T-helper 17 cell (primary cell): ENCODE measurements around the gene CFAP74. TPM values are rescaled to one million over a fixed set of nuclear protein-coding genes. Genes with fewer than 3 reads are reported as not detected.

ENCODE experiments used
- ATAC-seq: fragments of 150-1000 bp; cut with Tn5 transposase; 2 replicates; pipeline ENCODE4 v1.10.0; 2021; ENCODE audit warnings: mild to moderate bottlenecking, moderate library complexity
- DNase-seq, 3 donors: peaks; one replicate each; pipeline versions ENCODE4 v3.0.0 to v3.0.0-alpha.2; 2020 to 2021
- H3K9me3 ChIP-seq: one replicate; pipeline ENCODE4 v1.7.0; 2013; ENCODE audit warnings: low read length, mild to moderate bottlenecking; ENCODE audit not compliant: control insufficient read depth, poor library complexity, severe bottlenecking
- H3K27ac Mint-ChIP-seq: one replicate; pipeline ENCODE4 v1.8.0; 2022; ENCODE audit warnings: mild to moderate bottlenecking, moderate library complexity, mixed read lengths
- H3K27me3 Mint-ChIP-seq: one replicate; pipeline ENCODE4 v1.8.0; 2022; ENCODE audit warnings: mixed read lengths
- H3K36me3 Mint-ChIP-seq: one replicate; pipeline ENCODE4 v1.8.0; 2022; ENCODE audit warnings: low read depth, mixed read lengths
- H3K4me1 Mint-ChIP-seq: one replicate; pipeline ENCODE4 v1.8.0; 2022; ENCODE audit warnings: mild to moderate bottlenecking, mixed read lengths
- H3K4me3 Mint-ChIP-seq: one replicate; pipeline ENCODE4 v1.8.0; 2022; ENCODE audit warnings: mild to moderate bottlenecking, moderate library complexity, mixed read lengths
- total RNA-seq, 4 donors: library from RNA in 2 of 4; stranded (reverse) in 2 of 4; gene quantifications; one replicate each; pipeline ENCODE4 v1.2.3 and lab custom pipeline; 2022 to 2026

CFAP74 gene
- total RNA-seq, 2 donors from 2014 or later, result not detected

DNA sequence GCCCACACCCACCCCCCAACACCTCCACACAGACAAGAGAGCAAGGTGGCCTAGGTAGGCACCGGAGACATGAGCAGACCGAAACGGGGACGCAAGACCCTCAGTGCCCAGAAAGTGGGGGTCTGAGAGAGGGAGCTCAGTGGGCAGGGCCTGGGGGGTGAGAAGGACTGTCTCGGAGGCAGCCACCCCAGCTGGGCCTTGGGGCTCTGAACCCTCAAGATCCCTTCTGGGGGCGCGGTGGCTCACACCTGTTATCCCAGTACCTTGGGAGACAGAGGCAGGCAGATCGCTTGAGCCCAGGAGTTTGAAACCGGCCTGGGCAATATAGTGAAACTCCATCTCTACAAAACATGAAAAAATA is 103.6 kb downstream of the CFAP74 start:
- no peaks in the 10 kb centered on the region for H3K36me3 Mint-ChIP-seq
- ATAC-seq, result no peak
- H3K4me3 Mint-ChIP-seq, result no peak overlapping the region
- H3K4me1 Mint-ChIP-seq, result peaks cover 11% of the 10 kb centered on the region
- no peaks in the 10 kb centered on the region for H3K27me3 Mint-ChIP-seq
- H3K27ac Mint-ChIP-seq, result peak overlapping the region; percentile 71
- H3K9me3 ChIP-seq, result no peaks in the 10 kb centered on the region
- DNase-seq, result no peak

DNA sequence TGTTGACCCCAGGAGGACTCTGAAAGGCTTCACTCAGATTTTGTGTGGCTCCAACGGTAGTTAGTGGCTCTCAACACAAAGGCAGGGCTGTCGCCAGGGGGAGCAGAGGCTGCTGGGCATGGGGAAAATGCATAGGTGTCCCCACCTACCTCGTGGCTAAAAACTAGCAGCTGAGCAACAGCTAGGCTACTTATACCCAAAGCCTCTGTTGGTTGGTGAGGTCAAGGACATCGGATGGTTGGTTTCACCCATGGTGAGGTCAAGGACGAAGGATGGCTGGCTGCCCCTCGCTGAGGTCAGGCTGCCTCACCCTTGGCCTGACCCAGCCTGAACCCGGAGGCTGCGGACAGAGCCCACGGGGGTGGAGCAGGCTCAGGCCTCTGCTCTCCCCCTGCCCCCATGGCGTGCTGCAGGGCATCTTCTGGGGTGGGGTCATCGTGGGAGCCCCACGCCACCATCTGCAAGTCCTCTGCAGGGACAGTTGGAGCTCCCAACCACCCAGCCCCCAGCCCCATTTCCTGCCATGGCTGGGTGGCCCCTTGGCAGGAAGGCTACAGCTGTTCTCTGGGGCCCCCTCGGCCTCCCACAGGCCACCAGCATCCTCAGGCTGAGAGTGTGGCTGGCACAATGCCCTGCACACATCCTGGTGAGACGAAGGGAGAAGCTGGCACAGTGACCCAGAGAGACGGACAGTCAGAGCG is 104.2 kb downstream of the CFAP74 start:
- H3K27me3 Mint-ChIP-seq, result no peaks in the 10 kb centered on the region
- ATAC-seq (peak; percentile 56), DNase-seq (no peak)
- peaks cover 16% of the 10 kb centered on the region for H3K4me1 Mint-ChIP-seq
- H3K27ac Mint-ChIP-seq, result peak overlapping the region; percentile 71
- no peaks in the 10 kb centered on the region for H3K36me3 Mint-ChIP-seq
- no peaks in the 10 kb centered on the region for H3K9me3 ChIP-seq
- H3K4me3 Mint-ChIP-seq, result no peak overlapping the region

DNA sequence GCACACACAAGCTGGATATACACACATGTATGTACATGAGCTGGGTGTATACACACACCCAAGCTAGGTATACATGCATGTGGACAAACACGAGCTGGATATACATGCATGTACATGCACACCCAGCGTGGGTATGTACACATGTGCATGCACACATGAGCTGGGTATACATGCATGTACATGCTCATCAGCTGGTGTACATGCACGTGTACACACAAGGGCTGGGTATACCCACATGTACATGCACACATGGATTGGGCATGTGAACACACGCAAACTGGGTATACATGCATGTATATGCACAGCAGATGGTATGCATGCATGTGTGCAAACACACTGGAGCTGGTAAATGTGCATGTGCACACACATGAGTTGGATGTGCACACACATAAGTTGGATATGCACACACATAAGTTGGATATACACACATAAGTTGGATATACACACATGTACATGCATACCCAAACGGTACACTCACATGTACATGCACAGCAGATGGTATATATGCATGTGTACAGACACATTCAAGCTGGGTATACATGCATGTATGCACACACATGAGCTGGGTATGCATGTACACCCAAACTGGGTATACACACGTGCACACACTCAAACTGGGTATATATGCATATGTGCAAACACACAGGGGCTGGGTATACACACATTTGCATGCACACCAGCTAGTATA is 105.2 kb downstream of the CFAP74 start:
- H3K36me3 Mint-ChIP-seq, result no peaks in the 10 kb centered on the region
- peaks cover 19% of the 10 kb centered on the region for H3K4me1 Mint-ChIP-seq
- H3K4me3 Mint-ChIP-seq, result no peak overlapping the region
- ATAC-seq (no peak), DNase-seq (no peak)
- no peaks in the 10 kb centered on the region for H3K27me3 Mint-ChIP-seq
- H3K9me3 ChIP-seq, result no peaks in the 10 kb centered on the region
- H3K27ac Mint-ChIP-seq, result no peak overlapping the region

DNA sequence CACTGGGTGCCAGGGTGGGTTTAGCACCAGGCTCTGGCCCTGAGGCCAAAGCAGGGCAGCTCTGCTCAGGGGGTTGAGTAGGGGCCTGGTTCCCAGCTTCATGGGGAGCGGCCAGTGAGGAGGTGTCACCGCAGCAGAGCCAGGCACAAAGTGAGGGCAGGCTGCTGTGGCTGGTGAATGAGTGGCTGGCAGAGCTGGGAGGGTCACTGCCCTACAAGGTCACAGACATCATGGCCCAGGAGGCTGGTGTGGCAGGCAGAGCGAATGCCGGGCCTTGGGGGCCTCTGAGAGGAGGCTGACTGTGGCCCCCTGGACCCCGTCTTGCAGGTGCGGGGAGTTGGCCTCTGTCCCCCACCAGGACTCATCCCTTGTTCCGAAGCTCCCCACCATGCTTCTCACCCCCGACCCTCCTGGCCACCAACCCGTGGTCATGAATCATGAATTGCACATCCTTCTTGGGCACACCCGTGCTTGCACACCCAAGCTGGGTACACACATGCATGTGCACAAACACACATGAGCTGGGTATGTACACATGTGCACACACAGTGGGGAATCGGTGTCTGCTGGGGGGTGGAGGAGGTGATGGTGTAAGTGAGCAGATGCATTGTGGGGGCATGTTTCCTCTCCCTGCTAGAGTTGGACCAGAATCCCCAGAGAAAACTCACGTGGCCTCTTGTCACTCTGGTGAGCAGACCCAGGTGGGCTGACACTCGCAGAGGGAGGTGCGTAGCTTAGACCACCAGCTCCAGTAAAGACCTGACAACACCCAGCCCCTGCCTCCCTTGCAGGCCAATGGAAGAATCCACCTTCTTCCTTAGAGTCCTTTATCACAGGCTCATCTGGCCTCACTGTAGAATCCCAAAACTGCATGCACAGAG is 107.9 kb downstream of the CFAP74 start:
- no peaks in the 10 kb centered on the region for H3K9me3 ChIP-seq
- peak overlapping the region; percentile 88 for H3K4me3 Mint-ChIP-seq
- H3K27ac Mint-ChIP-seq, result peak overlapping the region; percentile 89
- no peak for ATAC-seq
- no peak for DNase-seq
- no peaks in the 10 kb centered on the region for H3K27me3 Mint-ChIP-seq
- peaks cover 4% of the 10 kb centered on the region for H3K36me3 Mint-ChIP-seq
- peaks cover 31% of the 10 kb centered on the region for H3K4me1 Mint-ChIP-seq

DNA sequence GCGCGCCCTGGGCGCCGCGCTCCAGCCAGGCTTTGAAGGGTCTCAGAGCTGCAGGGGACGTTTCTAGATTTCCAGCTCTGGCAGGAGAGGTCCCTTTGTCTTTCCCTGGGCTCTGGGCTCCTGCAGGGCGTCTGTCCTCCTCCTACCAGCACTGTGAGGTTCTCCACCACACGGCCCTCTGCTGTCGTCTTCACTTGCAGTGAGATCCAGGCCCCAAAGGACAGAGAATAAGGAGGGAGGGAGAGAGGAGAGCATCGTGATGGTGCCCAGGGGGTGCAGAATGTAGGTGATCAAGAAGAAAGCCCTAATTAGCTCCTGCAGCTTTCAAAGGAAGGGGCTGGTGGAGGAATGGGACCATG is 108.5 kb downstream of the CFAP74 start:
- Mint-ChIP-seq H3K36me3 (peaks cover 4% of the 10 kb centered on the region), H3K4me3 (peak overlapping the region; percentile 88), H3K27me3 (no peaks in the 10 kb centered on the region), H3K4me1 (peaks cover 31% of the 10 kb centered on the region), H3K27ac (peak overlapping the region; percentile 89)
- DNase-seq, result no peak
- no peaks in the 10 kb centered on the region for H3K9me3 ChIP-seq
- ATAC-seq, result no peak

DNA sequence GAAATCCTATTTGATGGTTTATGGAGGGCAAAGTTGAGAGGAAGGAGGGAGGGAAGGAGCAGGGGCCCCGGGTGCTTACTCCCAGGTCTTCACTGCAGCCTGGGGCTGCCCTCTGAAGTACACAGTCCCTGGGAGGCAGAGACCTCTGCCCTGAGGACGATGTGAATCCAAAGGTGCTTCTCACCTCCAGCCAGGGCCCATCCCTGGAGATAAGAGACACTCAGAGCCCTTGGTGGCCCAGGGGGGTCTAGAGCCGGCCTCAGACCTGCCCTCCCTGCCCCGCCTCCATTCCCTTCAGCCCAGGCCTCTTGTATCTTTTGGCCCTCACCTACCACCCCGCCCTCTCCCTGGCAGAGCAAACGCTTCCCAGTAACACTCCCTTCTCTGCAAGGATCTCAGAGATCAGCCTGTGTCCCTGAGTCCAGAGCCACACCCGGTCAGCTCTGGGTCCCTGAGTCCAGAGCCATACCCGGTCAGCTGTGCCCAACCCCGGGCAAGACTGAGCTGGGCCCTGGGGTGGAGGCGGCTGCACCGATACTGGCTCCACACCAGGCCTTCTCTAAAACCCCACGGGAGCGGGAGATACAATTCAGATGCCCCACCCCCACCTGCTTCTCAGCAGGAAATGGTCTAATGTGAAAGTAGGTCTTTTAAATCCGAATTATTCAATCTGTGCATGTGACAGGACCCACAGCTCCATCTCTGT is 109.1 kb downstream of the CFAP74 start:
- Mint-ChIP-seq H3K36me3 (peaks cover 4% of the 10 kb centered on the region), H3K4me3 (peak overlapping the region; percentile 88), H3K4me1 (peaks cover 31% of the 10 kb centered on the region), H3K27ac (peak overlapping the region; percentile 89), H3K27me3 (no peaks in the 10 kb centered on the region)
- H3K9me3 ChIP-seq, result no peaks in the 10 kb centered on the region
- no peak for ATAC-seq
- no peak for DNase-seq

DNA sequence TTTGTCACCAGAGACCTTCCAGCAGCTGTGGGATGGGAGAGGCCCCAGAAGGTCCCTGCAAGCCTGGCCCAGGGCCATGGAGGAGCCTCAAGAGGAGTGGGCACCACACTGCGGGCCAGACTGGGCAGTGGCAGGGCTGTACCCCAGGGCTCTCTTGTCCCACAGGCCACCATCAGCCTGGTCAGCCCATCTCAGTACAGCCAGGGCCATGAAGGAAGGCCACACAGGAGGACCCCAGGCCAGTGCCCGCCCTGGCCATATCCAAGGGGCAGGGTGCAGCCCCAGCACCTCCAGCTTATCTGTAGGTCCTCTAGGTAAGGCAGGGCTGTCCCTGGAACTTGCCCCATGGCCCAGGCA is 109.6 kb downstream of the CFAP74 start:
- H3K4me3 Mint-ChIP-seq, result no peak overlapping the region
- ATAC-seq, result no peak
- no peaks in the 10 kb centered on the region for H3K27me3 Mint-ChIP-seq
- DNase-seq, result no peak
- H3K27ac Mint-ChIP-seq, result peak overlapping the region; percentile 89
- H3K4me1 Mint-ChIP-seq, result peaks cover 34% of the 10 kb centered on the region
- no peaks in the 10 kb centered on the region for H3K9me3 ChIP-seq
- peaks cover 4% of the 10 kb centered on the region for H3K36me3 Mint-ChIP-seq

DNA sequence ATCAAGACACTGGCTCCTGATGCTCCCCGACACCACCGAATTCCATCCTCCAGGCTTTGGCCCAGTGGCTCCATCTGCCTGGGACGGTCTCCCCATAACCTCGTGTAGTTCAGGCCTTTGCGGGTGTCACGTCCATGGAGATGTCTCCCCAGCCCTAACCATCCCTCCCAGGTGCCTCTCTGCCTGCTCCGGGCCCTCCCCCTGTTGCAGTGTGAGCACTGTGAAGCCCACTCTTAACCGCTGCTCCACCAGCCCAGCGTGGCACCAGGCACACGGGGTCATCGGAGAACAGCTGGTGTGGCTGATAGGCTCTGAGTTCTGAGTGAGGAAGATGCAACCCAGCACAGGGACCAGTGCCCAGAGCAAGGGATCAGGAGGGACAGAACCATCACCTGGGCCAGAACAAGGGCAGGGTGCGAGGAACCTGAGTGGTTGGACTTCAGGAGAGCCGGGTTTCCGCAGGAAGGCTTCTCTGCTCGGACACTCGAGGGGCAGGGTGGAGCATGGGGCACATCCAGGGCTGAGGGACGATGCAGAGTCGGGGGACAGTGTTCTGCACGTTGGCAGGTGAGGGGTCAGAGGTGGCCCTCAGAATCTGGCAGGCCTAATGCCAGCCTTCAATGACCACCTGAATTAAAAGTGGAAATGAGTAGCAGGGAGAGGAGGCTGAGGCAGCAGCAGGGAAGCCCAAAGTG is 110.1 kb downstream of the CFAP74 start:
- no peak for DNase-seq
- H3K9me3 ChIP-seq, result no peaks in the 10 kb centered on the region
- Mint-ChIP-seq H3K36me3 (peaks cover 4% of the 10 kb centered on the region), H3K4me1 (peaks cover 37% of the 10 kb centered on the region), H3K27ac (peak overlapping the region; percentile 97), H3K27me3 (no peaks in the 10 kb centered on the region), H3K4me3 (peak overlapping the region; percentile 97)
- ATAC-seq, result no peak

DNA sequence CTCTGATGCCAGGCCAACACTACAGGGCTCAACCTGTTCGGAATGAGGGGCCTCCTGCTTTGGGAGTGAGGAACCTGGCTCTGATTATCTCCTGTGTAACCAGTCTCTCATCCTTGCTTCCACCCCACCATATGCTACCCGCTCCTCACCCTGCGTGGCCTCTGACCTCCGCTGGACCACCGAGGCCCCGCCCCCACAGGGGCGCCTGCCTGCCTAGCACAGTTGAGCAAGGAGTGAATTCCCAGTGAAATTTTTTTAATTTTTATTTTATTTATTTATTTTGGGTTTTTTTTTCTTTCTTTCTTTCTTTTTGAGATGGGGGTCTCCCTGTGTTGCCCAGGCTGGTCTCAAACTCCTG is 110.8 kb downstream of the CFAP74 start:
- DNase-seq (no peak), ATAC-seq (no peak)
- Mint-ChIP-seq H3K36me3 (peaks cover 4% of the 10 kb centered on the region), H3K27ac (peak overlapping the region; percentile 97), H3K4me1 (peaks cover 44% of the 10 kb centered on the region), H3K4me3 (peak overlapping the region; percentile 97), H3K27me3 (no peaks in the 10 kb centered on the region)
- H3K9me3 ChIP-seq, result no peaks in the 10 kb centered on the region

DNA sequence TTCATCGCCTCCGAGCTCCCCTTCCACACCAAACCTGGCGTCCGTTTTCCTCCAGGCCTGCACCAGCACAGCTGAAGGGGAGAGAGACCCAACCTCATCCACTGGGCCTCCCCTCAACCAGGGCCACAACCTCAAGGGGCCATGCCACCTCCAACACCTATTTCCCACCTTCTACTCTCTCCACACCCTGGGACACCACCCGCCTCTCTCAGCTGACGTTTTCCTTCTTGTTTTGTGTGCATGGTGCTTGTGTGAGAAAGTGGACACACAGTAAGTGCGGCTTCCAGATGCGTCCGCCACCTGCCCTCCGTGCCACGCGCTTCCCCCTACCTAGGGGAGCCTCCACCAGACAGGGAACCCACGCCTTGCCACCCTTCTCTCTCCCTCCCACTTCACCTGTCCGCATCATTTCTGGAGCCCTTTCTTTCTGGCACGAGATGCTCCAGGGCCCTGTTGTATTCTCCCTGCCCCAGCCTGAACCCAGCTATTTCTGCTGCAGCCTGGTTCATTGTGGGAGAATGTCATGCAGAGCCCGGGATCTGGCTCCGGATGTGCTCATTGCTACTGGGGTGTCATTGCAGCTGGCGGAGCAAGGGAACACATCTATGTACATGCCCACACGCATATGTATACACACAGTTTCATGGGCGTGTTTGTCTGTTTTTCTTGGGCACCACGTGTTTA is 111.4 kb downstream of the CFAP74 start:
- Mint-ChIP-seq H3K27me3 (no peaks in the 10 kb centered on the region), H3K4me3 (peak overlapping the region; percentile 97), H3K36me3 (peaks cover 4% of the 10 kb centered on the region), H3K27ac (peak overlapping the region; percentile 97), H3K4me1 (peaks cover 47% of the 10 kb centered on the region)
- ATAC-seq (no peak), DNase-seq (no peak)
- no peaks in the 10 kb centered on the region for H3K9me3 ChIP-seq

DNA sequence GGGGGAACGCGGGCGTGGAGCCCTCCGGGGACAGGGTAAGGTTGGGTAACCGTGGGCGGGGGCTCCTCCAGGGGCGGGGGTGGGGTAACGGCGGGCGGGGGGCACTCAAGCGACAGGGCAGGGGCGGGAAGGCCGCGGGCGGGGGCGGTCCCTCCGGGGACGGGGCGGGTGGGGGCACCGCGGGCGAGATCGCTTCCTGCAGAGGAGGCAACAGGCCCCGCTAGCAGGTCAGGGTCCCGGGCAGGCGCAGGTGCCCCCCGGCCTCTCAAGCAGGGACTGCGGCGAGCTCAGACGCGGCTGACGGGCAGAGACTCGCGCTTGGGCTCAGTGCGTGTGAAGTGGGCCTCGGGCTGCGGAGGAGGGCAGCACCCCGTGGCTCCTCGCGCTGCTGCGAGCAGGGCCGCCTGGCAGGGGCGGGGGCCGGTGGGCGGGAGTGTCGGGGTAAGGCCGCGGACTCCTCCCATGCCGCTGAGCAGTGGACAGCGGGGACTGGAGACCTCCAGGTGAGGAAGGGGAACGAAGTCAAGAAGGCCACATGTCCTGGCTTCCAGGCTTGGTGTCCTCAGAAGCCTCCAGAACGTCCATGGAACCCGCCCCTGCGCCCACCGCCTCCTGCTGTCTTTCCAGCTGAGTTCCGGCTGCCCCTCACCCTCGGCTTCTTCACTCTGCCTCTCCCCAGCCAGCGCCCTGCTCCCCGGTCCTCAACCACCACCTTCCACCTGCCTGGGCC is 112.1 kb downstream of the CFAP74 start:
- H3K27me3 Mint-ChIP-seq, result no peaks in the 10 kb centered on the region
- H3K9me3 ChIP-seq, result no peaks in the 10 kb centered on the region
- peaks cover 4% of the 10 kb centered on the region for H3K36me3 Mint-ChIP-seq
- peak; percentile 59 for ATAC-seq
- H3K27ac Mint-ChIP-seq, result peak overlapping the region; percentile 97
- H3K4me3 Mint-ChIP-seq, result peak overlapping the region; percentile 97
- peaks cover 50% of the 10 kb centered on the region for H3K4me1 Mint-ChIP-seq
- peak; percentile 51 to 90 (median 78) for DNase-seq
